Transverse colon (tissue), 4 donors: ENCODE results near the gene BMAL1. TPM values are rescaled to one million over a fixed set of nuclear protein-coding genes. Genes with fewer than 3 reads are reported as not detected.
A peak's percentile ranks its signal among the peaks of the same experiment; 100 is the strongest.

Experiments
- DNase-seq: peaks from one replicate; pipeline ENCODE4 v3.0.0-alpha.2; 2019
- H3K27ac ChIP-seq, 4 donors: fragments of 200-600 bp; sonication (generic); 2 replicates each; pipeline ENCODE4 v1.5.1; 2016 to 2018; ENCODE audit warnings: inconsistent platforms in 4 of 4
- H3K27me3 ChIP-seq: fragments of 200-600 bp; sonication (generic); 2 replicates; pipeline ENCODE4 v1.5.1; 2017; ENCODE audit warnings: inconsistent platforms
- H3K36me3 ChIP-seq, 4 donors: fragments of 200-600 bp; sonication (generic); 2 replicates each; pipeline ENCODE4 v1.5.1; 2017 to 2019; ENCODE audit warnings: inconsistent platforms in 4 of 4
- H3K4me1 ChIP-seq, 4 donors: fragments of 200-600 bp; sonication (generic); 2 replicates each; pipeline ENCODE4 v1.5.1; 2017 to 2020; ENCODE audit warnings: inconsistent platforms in 4 of 4
- H3K4me3 ChIP-seq, 4 donors: fragments of 200-600 bp; sonication (generic); 1 replicate in 1 of 4; 2 replicates in 3 of 4; pipeline versions ENCODE4 v1.5.1 to v1.6.1; 2017 to 2019; ENCODE audit warnings: inconsistent platforms in 4 of 4
- H3K9me3 ChIP-seq, 2 donors: fragments of 200-600 bp; sonication (generic); 2 replicates each; pipeline ENCODE4 v1.5.1; 2017 to 2019; ENCODE audit warnings: inconsistent platforms in 2 of 2
- EP300 ChIP-seq: sonication (generic); formaldehyde crosslinking; IDR thresholded peaks from one replicate; pipeline ENCODE4 v1.6.1; 2017; ENCODE audit warnings: antibody characterized with exemption, low read depth
- POLR2A ChIP-seq: fragments of 450-650 bp; IDR thresholded peaks from one replicate; pipeline ENCODE4 v1.6.1; 2016; ENCODE audit warnings: antibody characterized with exemption, mild to moderate bottlenecking, moderate library complexity
- POLR2AphosphoS5 ChIP-seq, 3 donors: sonication (generic); formaldehyde crosslinking; IDR thresholded peaks; one replicate each; pipeline ENCODE4 v1.6.1; 2016; ENCODE audit warnings: antibody characterized with exemption in 3 of 3
- WGBS, 2 donors: methylation state at CpG; one replicate each; pipeline ENCODE4 v1.1.5; 2018; ENCODE audit warnings: low coverage in 1 of 2; 5-methylcytosine and 5-hydroxymethylcytosine counted together
- in situ Hi-C, 4 donors: fragments of 200-750 bp; cut with MboI; loops; one replicate each; pipeline versions ENCODE4 v1.15.0 to v1.15.1; 2017; ENCODE audit warnings: low sequenced_read_pairs in 3 of 4, low pct_ligation_motif_present in 1 of 4, low pct_unique_long_range_greater_than_20kb in 1 of 4
- intact Hi-C: fragments of 100-400 bp; cut with DNase I; formaldehyde crosslinking; loops from one replicate; pipeline ENCODE4 v1.15.1; 2023; ENCODE audit warnings: low total_unique reads
- total RNA-seq, 4 donors: library from RNA; depleted of rRNA; stranded (reverse); fragments of >200 nt; gene quantifications; one replicate each; pipeline ENCODE4 v1.1.0, GENCODE V29; 2016
- TF ChIP-seq, protein P1 (sequence below), 5 experiments: fragments of 200-600 bp in 3 of 5; fragments of 450-650 bp in 2 of 5; sonication (generic) in 3 of 5; IDR thresholded peaks; 1 replicate in 2 of 5; 2 replicates in 3 of 5; pipeline ENCODE4 v1.5.1; 2016 to 2017; ENCODE audit warnings: antibody characterized with exemption in 5 of 5, inconsistent platforms in 3 of 5, mild to moderate bottlenecking in 2 of 5, moderate library complexity in 1 of 5

The BMAL1 gene
- total RNA-seq, 4 donors from 2014 or later, result 20.7 to 48.6 (median 30.8) TPM

DNA sequence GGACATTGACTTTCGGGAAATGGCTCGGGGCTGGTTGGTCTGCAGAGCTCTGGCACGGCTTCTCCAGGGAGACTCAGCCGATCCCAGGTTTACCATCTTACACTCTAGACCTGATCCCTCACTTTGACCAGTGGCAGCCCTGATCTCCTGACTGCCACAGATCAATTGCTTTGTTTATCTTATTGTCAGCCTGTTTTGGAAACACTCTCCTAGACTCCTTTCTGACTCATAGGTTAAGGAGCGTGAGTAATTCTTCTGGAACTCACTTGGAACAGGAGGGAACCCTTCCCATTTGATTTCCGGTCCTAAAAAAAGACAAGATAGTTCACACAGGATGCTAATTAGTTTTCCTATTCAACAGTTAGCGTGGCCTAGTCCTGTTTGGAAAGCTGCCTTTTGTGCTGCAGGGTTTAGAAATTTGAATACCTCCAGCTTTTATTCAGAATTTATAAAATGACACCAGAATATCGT, 16.0 kb upstream of the BMAL1 start:
- TF ChIP-seq EP300 (no peak), POLR2AphosphoS5 (IDR thresholded peaks at IDR 0.05) (peak in 2 of 3 donors; percentile 54 to 56)
- Histone ChIP-seq H3K9me3 (no peaks in the 10 kb centered on the region), H3K4me1 (peaks cover 11 to 27% (median 19%) of the 10 kb centered on the region in 4 donors), H3K27me3 (no peaks in the 10 kb centered on the region), H3K4me3 (no peak overlapping the region), H3K36me3 (no peaks in the 10 kb centered on the region), H3K27ac (peak overlapping the region; percentile 60 to 74 (median 72))
- 56 to 62% methylated on average over 2 to 8 of the region's 8 CpGs for WGBS, 2 donors
- in situ Hi-C loops (no loop called here), intact Hi-C loops (no loop called here)
- no peak for DNase-seq

GRCh38 chr11:13262096-13262495, 15.5 kb upstream of the BMAL1 start:
- 60 to 71% methylated on average over 3 of the region's 3 CpGs for WGBS, 2 donors
- no peak for TF ChIP-seq EP300
- no peak for TF ChIP-seq POLR2AphosphoS5 (IDR thresholded peaks at IDR 0.05)
- no peak for TF ChIP-seq POLR2A
- TF ChIP-seq, protein P1, sequence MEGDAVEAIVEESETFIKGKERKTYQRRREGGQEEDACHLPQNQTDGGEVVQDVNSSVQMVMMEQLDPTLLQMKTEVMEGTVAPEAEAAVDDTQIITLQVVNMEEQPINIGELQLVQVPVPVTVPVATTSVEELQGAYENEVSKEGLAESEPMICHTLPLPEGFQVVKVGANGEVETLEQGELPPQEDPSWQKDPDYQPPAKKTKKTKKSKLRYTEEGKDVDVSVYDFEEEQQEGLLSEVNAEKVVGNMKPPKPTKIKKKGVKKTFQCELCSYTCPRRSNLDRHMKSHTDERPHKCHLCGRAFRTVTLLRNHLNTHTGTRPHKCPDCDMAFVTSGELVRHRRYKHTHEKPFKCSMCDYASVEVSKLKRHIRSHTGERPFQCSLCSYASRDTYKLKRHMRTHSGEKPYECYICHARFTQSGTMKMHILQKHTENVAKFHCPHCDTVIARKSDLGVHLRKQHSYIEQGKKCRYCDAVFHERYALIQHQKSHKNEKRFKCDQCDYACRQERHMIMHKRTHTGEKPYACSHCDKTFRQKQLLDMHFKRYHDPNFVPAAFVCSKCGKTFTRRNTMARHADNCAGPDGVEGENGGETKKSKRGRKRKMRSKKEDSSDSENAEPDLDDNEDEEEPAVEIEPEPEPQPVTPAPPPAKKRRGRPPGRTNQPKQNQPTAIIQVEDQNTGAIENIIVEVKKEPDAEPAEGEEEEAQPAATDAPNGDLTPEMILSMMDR (IDR thresholded peaks at IDR 0.05), result no peak
- H3K27ac ChIP-seq, result peak overlapping the region; percentile 47 to 74 (median 65)
- peaks cover 11 to 27% (median 19%) of the 10 kb centered on the region in 4 donors for H3K4me1 ChIP-seq
- intact Hi-C loops (no loop called here), in situ Hi-C loops (no loop called here)
- no peaks in the 10 kb centered on the region for H3K36me3 ChIP-seq
- H3K4me3 ChIP-seq, result no peak overlapping the region
- DNase-seq, result no peak
- no peaks in the 10 kb centered on the region for H3K9me3 ChIP-seq
- no peaks in the 10 kb centered on the region for H3K27me3 ChIP-seq

DNA sequence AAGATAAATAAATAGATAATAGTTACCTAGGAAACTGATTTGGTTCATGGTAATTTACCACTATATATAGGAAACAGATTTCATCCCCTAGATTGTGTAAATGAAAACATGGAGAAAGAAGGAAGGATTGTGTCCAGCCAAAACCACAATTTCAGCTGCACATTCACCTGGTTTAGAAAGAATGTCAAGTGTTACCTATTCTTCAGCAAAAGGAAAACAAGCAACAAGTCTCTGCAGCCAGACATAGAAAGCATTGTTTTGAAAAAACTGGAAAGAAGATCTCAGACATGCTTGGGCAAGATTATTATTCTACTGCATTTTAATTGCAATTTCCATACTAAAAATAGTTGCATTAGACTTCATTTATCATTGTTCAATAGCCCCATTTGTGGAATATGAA, 8.8 kb upstream of the BMAL1 start:
- in situ Hi-C loops, result no loop called here
- no peaks in the 10 kb centered on the region for H3K27me3 ChIP-seq
- intact Hi-C loops, result no loop called here

DNA sequence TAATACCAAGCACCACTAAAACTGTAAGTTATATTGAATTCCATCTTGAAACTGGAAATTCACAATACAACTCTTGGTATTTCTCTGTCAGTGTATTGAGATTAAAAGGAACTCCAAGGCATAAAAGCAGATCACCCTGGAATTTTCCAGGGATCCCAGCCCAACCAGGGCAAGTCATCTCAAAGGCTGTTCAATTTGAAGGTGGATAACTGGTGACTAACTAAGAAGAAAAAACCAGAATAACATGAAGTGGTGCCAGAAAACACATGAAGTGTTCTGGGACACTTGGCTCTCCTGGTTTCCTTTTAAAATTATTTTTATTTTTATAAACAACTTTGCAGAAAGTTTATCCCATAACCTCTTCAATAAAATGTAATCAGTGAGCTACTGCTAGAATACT, 7.8 kb upstream of the BMAL1 start:
- intact Hi-C loops, result no loop called here
- Histone ChIP-seq H3K27ac (no peak overlapping the region), H3K4me1 (peaks cover 0 to 13% (median 0%) of the 10 kb centered on the region in 4 donors), H3K36me3 (no peaks in the 10 kb centered on the region), H3K4me3 (no peak overlapping the region), H3K27me3 (peaks cover 7% of the 10 kb centered on the region), H3K9me3 (no peaks in the 10 kb centered on the region)
- in situ Hi-C loops, result no loop called here
- no peak for DNase-seq
- TF ChIP-seq EP300 (no peak), POLR2AphosphoS5 (IDR thresholded peaks at IDR 0.05) (no peak), POLR2A (no peak)
- TF ChIP-seq, protein P1 (IDR thresholded peaks at IDR 0.05), result no peak

More for the DNA sequence above, 8.8 kb upstream of the BMAL1 start:
- Histone ChIP-seq H3K9me3 (no peaks in the 10 kb centered on the region), H3K36me3 (no peaks in the 10 kb centered on the region), H3K27ac (no peak overlapping the region), H3K4me1 (peaks cover 0 to 13% (median 0%) of the 10 kb centered on the region in 4 donors), H3K4me3 (no peak overlapping the region)
- DNase-seq, result no peak
- TF ChIP-seq POLR2AphosphoS5 (IDR thresholded peaks at IDR 0.05) (no peak), EP300 (no peak), POLR2A (no peak)
- TF ChIP-seq, protein P1 (IDR thresholded peaks at IDR 0.05), result no peak
